A172 (cell line): ENCODE results near the gene EYS. TPM values are rescaled to one million over a fixed set of nuclear protein-coding genes. Genes with fewer than 3 reads are reported as not detected.
"Not testable (repeated sequence)": the region's sequence is repeated elsewhere in the genome, so short reads cannot be mapped to it uniquely, and the experiment has no call there.

Experiments used
- DNase-seq: peaks from one replicate; pipeline ENCODE4 v3.0.0-alpha.2; 2015; ENCODE audit warnings: low spot score
- total RNA-seq: library from RNA; depleted of rRNA; stranded (reverse); fragments of >200 nt; shearing (Covaris generic); gene quantifications from 2 replicates; pipeline ENCODE4 v1.2.3, GENCODE V29; 2014

EYS gene
- total RNA-seq, 1 experiment from 2014 or later = 0.24 TPM

DNA sequence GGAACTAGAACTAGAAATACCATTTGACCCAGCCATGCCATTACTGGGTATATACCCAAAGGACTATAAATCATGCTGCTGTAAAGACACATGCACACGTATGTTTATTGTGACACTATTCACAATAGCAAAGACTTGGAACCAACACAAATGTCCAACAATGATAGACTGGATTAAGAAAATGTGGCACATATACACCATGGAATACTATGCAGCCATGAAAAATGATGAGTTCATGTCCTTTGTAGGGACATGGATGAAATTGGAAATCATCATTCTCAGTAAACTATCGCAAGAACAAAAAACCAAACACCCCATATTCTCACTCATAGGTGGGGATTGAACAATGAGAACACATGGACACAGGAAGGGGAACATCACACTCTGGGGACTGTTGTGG is 1968.8 kb downstream of the EYS start:
- DNase-seq = not testable (repeated sequence)

DNA sequence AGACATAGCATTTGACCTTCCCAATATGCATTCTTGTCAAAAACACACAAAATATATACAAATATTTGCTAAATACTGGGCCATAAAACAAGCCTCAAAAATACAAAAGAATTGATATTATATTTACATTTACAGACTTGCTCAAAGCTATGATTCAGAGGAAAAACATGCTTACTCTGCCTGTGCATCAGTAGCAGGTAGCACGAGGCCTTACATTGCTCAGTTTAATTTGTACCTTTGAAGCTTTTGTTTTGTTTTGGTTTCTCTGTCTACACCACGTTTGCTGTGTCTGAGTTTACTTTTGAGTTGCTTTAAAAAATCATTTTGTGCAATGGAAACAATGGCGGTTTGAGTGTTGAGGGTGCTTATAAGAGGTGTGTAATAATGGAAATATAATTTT is 1972.1 kb downstream of the EYS start:
- no peak for DNase-seq

DNA sequence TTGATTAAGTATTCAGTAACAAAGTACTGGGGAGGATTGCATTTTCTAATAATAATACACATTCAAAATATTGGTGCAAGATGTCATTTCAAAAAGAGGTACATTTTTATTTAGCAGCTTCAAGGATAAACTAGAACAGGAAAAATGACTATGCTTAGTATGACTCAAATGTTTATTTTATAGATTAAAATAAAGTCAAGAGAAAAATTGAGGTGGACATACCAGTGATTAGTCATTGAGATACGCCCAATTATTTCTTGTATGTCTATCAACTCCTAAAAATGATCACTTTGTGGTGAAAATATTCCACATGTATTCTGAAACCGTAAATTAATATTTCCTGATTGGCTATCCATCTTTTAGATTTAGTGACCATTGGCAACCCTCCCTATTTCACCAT is 1974.7 kb downstream of the EYS start:
- peak; percentile 35 for DNase-seq

DNA sequence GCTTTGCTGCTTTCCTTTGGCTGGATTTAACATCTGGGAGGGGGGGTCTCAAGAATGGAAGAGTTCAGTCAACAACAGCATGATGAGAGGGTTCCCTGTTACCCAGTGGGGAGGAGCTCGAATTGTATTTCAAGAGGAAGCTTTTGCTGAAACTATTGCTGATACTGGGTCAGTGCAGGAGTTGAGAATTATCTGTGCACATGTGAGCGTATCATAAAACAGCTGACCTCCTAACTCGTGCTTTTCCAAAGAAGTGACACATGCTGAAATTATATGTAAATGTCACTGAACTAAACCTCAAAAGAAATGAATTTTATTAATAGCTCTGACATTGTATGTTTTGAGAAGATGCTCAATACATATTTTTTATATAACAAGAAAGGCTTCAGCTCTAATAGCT is 1975.1 kb downstream of the EYS start:
- peak; percentile 2 for DNase-seq

DNA sequence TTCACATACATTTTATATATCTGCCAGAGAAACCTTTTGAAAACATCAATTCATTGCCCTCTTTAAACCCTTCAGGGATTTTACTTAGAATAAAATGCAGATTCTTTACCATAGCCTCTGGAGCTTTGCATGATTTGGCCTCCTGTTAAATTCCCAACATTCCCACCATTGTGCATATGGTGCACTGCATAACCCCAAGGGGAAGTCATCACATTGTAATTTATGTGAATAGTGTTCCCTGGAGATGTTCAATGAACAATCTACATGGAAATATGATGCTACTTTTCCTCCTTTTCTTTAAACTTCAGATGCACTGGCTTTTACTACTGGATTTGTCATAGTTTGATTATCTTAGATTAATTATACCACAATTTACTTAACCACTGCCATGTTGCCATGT is 1976.7 kb downstream of the EYS start:
- DNase-seq = no peak

DNA sequence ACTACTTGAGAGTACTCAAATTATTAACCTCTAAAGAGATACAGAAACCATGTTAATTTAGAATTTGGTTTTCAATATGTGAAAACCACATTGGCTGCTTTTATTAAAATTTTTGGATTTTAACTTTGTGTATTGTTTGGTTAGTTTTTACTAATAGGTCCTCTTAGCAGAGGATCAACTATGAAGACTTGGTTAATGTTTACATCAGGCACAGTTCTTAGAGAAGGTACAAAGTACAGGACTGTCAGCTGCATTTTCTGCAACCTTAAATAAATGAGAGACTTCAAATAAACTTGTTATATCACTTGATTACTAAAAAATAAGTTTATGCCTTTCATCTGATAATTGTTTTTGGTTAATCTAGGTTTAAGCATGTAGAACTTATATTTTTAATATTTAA is 1982.3 kb downstream of the EYS start:
- DNase-seq = no peak

DNA sequence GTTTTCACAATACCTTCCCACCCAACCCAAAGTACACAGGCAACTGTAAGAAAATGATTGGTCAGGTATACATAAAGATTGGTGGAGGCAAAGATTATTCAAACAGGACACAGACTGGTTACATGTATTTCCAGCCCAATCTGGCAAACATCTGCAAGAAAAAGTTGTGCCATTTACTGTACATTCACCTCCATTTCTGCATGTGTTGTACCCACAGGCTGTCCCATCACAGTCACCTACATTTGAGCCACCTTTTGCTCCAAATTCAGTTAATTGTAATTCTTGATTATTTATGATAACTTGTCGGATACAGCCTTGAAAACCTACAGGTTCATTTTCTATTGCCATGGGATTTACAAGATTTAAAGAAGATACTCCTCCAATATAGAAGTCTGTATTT is 1985.8 kb downstream of the EYS start:
- no peak for DNase-seq

DNA sequence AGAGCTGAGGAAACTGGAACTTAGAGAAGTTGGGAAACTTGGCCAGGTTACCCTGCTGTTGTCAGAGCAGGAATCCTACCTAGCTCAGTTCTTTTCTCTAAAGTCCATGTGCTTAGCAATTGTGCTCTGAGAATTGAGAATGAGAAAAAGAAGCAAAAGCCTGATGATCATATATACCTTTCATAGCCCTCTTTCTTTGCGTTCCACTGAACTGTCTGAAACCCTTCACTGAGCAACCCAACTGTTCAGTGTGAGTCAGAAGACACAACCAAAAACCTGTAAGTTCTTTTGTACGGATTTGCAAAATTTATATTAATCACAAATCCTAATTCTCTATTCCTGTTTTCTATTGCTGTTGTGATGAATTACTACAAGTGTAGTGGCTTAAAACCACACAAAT is 1990.9 kb downstream of the EYS start:
- DNase-seq = no peak

DNA sequence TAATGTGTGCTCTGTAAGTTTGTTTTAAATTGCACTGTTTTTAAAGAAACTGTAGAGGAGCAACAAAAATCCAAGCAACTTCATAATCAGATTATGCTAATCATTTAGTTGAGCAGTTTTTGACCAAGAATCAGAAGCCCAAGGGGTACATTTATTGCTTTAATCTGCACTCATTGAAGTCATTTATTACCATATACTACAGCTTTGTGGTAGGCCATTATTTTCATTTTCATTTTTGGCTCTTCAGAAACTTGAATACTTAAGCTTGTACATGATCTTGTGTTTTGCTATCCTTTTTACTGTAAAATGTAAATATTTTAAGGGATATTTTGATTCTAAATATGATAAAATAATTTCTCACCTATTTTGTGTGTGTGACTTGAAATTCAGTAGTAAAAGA is 1992.9 kb downstream of the EYS start:
- no peak for DNase-seq

DNA sequence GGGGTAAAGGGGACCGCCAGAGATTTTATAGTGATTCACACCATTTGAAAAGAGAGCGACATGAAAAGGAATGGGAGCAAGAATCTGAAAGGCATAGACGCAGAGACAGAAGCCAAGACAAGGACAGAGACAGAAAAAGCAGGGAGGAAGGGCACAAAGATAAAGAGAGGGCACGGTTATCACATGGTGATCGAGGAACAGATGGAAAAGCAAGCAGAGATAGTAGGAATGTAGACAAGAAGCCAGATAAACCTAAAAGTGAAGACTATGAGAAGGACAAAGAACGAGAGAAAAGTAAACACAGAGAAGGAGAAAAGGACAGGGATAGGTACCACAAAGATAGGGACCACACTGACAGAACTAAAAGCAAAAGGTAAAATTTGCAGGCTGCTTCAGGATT is 1993.7 kb downstream of the EYS start:
- DNase-seq = no peak

DNA sequence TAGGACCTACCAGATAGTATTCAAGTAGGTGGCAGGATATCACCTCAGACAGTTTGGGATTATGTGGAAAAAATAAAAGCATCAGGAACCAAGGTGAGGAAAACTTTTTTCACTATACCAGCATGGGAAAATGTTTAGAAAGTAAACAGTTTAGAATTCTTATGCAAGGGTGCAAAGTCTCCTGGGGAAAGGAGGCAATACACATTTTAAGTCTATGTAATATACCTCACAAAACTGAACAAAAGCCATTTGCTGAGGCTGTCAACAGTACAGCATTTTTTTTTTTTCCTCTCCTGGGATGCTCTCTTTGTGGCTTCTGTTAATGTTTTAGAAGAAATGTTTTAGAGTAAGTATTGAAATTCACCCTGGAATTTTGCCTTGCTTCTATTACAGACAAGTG is 1997.9 kb downstream of the EYS start:
- no peak for DNase-seq

DNA sequence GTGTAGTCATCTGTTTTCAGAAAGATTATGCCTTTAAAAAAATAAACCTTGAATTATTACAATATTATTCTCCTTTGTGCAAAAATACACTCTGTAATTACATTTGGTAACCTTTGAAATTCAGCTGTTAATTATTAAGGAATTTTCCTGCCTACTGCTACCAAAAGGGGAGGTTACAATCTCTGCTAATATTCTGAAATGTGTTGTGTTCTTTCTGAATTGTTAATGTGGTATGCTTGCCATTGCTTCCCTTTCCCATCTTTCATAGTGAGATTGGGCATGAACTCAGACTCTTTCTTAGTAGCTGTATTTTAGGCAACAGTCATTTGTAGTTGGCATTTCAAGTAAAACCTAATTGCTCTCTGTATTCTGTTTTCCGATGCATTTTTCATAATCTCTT is 1998.4 kb downstream of the EYS start:
- no peak for DNase-seq

DNA sequence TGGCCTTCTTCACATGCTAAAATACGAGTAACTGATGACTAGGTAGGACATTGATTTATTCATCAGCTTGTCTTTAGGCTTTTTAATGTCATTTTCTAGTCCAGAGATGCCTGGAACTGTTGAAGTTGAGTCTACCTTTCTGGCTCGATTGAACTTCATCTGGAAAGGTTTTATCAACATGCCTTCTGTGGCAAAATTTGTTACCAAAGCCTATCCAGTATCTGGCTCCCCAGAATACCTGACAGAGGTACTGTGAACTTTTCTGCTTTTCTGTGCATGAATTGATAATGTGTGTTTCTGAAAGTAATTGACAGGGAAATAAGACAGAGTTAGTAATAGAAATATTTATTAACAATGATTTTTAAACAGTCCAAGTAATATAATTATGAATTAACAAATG is 2000.4 kb downstream of the EYS start:
- DNase-seq = no peak

DNA sequence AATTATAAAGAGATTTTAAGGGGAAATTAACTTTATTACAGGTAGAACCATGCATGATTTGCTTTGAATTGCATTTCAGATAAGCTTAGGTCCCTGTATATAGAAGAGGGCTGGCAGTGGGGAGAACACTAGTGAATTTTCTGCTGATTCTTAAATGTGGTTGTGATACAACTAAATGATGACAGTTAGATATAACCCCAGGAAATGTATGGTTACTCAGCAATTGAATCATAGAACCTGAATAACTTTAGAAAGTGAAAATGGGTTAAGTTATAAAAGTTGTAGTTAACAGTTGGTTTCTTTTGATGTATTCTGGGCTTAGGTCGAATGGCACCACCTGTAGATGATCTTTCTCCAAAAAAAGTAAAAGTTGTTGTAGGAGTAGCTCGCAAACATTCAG is 2001.3 kb downstream of the EYS start:
- DNase-seq = no peak

DNA sequence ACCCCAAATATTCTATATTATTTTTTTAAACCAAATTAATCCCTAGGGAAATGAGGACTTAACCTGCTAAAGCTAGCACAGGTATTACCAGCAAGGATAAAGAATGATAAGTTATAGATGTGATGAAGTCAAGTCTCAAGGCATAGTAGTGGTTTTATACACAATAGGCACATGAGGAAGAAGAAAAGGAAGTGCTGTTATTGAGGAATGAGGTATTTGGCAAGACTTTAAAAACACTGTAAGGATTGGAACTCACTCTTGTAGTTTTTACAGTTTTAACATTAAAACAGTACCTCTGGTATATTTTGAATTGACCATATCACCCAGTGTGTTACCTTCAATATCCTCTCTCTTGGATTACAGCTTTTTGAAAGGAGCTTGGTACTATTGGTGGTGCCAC is 2016.8 kb downstream of the EYS start:
- no peak for DNase-seq

DNA sequence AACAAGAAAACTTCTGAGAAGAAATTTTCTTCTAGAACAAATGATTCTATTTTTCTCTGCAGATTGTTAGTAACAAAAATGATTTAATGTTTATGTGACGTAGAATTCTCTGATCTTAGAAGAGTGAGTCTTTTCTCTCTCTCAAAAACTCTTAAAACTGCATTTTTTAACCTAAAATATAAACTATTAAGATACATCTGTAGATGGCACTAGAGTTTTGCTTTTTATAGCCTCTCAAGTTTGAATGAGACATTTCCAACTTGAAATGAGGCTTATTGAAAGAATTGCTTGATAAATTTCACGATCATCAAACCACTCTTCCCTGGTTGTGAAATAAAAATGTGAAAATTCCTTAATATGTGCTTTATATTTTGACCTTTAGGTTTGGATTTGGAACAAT is 2017.6 kb downstream of the EYS start:
- DNase-seq = no peak

DNA sequence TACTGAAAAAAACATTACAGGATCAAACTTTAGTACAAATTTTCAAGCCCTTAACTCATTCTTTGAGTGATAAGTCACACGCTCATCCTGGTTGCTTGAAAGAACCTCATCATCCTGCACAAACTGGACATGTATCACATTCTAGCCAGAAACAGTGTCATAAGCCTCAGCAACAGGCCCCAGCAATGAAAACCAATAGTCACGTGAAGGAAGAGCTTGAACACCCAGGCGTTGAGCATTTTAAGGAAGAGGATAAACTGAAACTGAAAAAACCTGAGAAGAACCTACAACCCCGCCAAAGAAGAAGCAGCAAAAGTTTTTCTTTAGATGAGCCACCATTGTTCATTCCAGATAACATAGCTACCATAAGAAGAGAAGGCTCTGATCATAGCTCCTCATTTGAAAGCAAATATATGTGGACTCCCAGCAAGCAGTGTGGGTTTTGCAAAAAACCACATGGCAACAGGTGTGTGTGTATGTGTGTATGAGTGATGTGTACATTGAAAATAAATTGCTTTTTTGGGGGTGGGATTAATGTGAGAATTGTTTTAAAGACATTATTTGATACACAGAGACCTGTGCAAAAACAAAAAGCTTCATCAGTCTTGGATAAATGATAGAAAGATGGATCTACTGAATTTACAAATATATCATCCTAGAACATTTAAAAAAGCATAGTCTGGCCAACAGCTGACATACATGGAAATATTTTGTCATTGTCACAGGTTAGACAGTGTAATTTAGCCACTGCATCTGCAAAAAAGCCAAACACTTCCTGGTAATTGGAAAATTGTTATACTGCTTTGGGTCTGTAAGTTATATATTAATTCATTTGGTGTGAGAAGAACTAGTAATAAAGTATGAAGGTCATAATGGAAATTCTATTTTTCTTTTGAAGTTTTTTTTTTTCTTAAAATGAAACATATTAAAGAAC is 2021.3 kb downstream of the EYS start:
- no peak for DNase-seq

DNA sequence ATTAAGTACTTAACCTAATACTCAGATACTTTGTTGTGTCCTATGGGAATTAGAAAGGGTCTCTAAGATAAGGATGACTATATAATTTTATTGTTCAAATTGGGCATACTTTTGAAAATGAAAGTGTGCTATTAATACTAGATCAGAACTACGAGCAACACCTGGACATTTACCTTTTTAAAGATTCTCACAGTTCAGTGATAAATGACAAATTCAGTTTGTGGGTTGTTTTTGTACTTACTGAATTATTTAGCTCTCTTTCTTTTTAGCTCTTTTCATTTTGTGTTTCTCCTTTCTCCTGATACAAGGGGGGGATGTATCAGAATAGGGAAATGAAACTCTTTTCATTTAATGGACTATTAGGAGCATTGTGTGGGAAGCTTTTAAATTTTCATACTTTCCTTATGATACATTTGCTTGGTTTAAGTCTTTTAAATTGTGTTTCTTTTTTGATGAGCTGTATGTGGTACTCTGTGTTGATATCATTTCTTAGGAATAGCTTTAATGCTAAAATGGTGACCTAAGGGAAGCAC is 2023.9 kb downstream of the EYS start:
- no peak for DNase-seq

DNA sequence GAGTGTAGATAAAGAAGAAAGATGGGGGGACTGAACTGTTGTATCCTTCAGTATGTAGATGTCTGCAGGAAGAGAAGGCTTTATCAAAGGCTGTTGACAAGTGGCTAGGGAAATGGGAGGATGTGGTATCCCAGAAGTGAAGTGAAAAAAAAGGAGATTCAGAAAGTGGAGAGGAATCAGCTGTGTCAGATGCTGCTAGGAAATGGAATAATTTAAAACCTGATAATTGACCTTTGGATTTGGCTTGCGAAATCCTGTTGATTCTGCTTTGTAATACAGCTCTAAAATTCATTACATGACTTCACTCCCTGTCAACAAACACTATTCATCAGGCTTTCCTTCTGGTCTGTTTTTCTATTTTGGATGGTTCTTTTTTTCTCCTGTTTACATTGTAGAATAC is 2029.7 kb downstream of the EYS start:
- no peak for DNase-seq

DNA sequence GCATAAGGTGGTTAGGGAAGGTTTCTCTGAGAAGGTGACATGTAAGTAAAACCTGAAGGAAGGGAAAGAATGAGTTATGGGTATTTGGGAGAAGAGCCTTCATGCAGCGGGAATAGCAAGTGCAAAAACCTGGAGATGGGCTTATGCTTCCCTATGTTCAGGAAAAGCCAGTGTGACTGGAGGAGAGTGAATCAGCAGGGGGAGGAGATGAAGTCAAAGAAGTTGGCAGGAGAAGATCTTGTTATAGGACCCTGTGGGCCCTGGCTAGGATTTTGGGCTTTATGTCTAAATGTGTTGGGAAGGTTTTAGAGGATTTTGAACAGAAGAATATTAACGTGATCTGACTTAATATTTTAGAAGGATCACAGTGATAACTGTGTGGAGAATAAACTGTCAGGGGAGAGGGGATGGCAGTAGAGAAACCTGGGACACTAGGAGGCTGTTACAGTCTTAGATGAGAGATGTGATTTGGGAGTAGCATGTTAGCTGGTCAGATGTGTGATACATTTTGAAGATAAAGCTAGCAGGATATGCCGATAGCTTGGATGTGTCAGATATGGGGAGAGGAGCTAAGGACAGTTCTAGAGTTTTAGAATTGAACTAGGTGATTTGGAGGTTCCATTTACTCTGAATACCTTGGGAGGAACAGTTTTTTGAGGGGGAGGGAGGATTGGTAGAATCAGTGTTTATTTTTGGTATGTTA is 2030.5 kb downstream of the EYS start:
- DNase-seq = no peak

DNA sequence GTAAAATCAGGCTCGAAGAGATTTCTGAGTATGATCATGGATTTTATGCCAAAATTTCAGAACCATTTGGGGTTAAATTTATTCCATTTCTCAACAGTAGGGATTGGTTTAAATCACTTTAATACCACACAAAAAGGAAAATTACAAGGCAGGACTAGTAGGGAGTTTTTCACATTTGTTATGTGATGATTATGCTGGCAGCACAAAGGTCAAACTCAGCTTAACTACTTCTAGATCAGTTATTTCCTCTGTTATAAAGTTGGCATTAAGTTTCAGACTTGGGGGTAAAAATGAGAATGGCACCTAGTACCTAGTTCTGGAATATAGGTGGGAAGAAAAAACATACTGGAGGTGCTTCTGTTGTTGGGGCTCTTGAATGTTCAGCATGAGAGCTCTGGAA is 2031.9 kb downstream of the EYS start:
- DNase-seq = no peak

DNA sequence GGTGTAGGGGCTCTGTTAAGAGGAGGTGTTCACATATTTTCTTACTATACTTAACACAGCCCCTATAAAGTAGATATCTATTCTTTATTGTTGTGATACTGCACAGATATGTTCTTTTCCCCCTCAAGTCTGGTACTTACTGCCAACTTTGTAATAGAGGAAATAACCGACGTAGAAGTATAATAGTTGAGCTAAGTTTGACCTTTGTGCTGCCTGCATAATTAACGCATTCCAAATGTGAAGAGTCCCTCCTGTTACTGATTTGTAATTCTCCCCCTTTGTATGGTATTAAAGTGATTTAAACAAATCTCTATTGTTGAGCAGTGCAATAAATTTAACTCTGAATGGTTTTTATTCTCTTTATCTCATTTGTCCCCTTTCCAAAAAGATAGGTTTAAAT is 2032.4 kb downstream of the EYS start:
- no peak for DNase-seq

DNA sequence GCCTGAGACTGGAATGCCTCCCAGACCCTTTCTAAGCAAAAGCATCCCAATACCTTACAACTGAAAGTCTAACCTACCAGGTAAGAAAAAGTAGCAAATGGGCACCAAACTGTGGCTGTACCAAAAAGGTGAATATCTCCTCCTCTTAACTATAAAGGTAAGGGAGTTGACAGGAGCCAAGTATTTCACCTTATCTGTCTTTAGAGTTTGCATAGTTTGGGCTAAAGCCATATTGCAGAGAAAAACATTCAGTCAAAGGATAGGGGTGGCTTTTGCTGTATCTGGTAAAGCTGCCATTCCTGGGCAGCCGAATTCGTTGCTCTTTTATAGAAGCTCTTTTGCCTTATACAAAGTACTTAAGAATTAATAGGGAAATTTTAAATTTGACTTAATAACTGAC is 2033.3 kb downstream of the EYS start:
- no peak for DNase-seq
